ENCODE measurements around the gene RAB4A. TPM values are rescaled to one million over a fixed set of nuclear protein-coding genes. Genes with fewer than 3 reads are reported as not detected.

The RAB4A gene
- total and polyA plus RNA-seq, 2 experiments from 2014 or later, result 43.2 to 69.7 TPM

- no peak overlapping the region for H3K27ac ChIP-seq
- no peak for DNase-seq (ENCODE audit: low read depth in 1 of 2, low spot score in 1 of 2)
- no peak overlapping the region for H3K4me3 ChIP-seq
- TF ChIP-seq, protein P1, sequence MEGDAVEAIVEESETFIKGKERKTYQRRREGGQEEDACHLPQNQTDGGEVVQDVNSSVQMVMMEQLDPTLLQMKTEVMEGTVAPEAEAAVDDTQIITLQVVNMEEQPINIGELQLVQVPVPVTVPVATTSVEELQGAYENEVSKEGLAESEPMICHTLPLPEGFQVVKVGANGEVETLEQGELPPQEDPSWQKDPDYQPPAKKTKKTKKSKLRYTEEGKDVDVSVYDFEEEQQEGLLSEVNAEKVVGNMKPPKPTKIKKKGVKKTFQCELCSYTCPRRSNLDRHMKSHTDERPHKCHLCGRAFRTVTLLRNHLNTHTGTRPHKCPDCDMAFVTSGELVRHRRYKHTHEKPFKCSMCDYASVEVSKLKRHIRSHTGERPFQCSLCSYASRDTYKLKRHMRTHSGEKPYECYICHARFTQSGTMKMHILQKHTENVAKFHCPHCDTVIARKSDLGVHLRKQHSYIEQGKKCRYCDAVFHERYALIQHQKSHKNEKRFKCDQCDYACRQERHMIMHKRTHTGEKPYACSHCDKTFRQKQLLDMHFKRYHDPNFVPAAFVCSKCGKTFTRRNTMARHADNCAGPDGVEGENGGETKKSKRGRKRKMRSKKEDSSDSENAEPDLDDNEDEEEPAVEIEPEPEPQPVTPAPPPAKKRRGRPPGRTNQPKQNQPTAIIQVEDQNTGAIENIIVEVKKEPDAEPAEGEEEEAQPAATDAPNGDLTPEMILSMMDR (IDR thresholded peaks at IDR 0.05; ENCODE audit: low read depth, low read length), result no peak
- no peaks in the 10 kb centered on the region for H3K9me3 ChIP-seq (ENCODE audit: low read depth)
- H3K27me3 ChIP-seq, result no peaks in the 10 kb centered on the region
- no peaks in the 10 kb centered on the region for H3K36me3 ChIP-seq
- peaks cover 1% of the 10 kb centered on the region for H3K4me1 ChIP-seq (ENCODE audit: low read depth)
Measured at GRCh38 chr1:229266832-229267500, 3.9 kb upstream of the RAB4A start.

GRCh38 chr1:229268505-229268904 is 2.4 kb upstream of the RAB4A start:
- Histone ChIP-seq H3K4me3 (no peak overlapping the region), H3K36me3 (no peaks in the 10 kb centered on the region), H3K4me1 (ENCODE audit: low read depth) (peaks cover 14% of the 10 kb centered on the region), H3K27me3 (no peaks in the 10 kb centered on the region), H3K27ac (no peak overlapping the region), H3K9me3 (ENCODE audit: low read depth) (no peaks in the 10 kb centered on the region)
- no peak for DNase-seq (ENCODE audit: low read depth in 1 of 2, low spot score in 1 of 2)
- TF ChIP-seq, protein P1 (IDR thresholded peaks at IDR 0.05; ENCODE audit: low read depth, low read length), result no peak

DNA sequence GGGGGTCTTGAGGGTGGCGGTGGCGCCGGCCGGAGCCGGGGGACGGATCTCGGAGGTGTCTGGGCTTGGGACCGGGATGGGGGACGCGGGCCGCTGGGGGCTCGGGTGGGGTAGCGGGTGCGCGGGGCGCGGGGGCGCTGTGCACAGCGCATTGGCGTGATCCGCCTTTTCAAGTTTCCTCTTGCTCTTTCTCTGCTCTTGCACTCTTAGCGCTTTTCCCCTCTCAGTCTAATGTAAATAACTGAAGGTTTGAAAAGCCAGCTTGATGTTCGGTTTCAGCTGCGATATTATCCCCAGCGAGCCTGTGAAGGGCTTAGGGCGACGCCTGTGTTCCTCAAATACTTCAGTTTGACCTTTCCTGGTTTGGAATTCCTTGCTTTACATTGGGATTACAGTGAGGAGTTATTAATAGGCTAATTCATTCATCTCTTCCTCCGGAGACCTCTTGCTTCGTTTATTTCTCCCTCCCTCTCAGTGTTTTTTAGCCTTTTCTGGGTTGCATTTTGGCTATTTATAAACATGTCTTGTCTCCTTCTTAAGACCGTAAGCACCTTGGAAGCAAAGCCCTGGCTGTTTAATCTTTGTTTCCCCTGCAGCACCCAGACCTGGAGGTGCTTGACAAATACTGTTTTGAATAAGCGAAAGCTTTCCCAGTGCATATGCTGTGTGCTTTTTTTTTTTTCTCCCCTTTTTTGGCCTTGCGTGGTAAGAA is 693 bp downstream of the RAB4A start:
- Histone ChIP-seq H3K4me3 (peak overlapping the region; percentile 85), H3K27ac (peak overlapping the region; percentile 76), H3K36me3 (no peaks in the 10 kb centered on the region), H3K27me3 (no peaks in the 10 kb centered on the region), H3K9me3 (ENCODE audit: low read depth) (no peaks in the 10 kb centered on the region), H3K4me1 (ENCODE audit: low read depth) (peaks cover 14% of the 10 kb centered on the region)
- peak; percentile 38 to 60 for DNase-seq (ENCODE audit: low read depth in 1 of 2, low spot score in 1 of 2)
- TF ChIP-seq, protein P1 (IDR thresholded peaks at IDR 0.05; ENCODE audit: low read depth, low read length), result peak; percentile 10

DNA sequence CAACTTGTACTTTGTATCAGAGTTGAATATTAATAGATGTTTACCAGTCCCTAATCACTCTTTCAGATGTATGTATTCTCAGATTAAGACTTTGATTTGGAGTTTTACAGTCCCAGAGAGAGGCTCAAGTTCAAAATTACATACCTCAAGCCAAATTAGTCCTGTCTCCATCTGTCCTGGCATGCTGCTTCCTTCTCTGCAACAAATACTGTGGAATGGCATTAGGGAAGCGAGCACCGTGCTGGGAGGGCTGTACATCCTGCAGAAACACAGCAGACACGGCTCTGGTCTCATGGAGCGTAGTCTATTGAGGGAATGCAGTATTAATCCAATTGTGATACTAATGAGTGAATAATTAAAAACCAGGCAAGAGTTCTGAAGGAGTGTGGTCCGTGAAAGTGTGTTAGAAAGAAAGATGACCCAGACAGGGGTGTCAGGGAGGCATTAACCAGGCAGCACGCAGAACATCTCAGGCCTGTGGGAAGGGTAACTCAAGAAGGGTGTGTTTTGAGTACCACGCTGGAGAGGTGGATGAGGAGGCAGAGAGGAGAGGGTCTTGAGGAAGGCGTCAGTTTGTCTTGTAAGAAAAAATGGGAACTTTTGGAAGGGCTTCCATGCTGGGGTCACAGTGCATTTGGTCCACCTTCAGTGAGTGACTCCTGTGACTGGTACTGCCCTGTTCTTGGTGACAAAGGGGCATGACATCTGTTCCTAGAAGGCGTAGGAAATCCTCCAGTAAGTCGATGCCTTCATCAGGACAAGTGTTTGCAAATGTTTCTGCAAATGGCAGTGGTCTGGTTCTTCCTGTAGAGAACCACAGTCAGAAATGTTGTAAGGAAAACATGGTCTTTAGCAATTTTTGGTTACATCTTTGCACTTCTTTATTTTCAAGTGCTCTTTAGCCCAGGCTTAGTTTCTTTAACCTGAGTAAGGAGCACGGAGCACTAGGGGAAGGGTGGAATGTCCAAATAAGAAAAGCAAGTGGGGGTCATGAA is 1.6 kb downstream of the RAB4A start:
- Histone ChIP-seq H3K4me3 (peak overlapping the region; percentile 85), H3K4me1 (ENCODE audit: low read depth) (peaks cover 14% of the 10 kb centered on the region), H3K27me3 (no peaks in the 10 kb centered on the region), H3K9me3 (ENCODE audit: low read depth) (no peaks in the 10 kb centered on the region), H3K27ac (no peak overlapping the region), H3K36me3 (no peaks in the 10 kb centered on the region)
- TF ChIP-seq, protein P1 (IDR thresholded peaks at IDR 0.05; ENCODE audit: low read depth, low read length), result no peak
- no peak for DNase-seq (ENCODE audit: low read depth in 1 of 2, low spot score in 1 of 2)

DNA sequence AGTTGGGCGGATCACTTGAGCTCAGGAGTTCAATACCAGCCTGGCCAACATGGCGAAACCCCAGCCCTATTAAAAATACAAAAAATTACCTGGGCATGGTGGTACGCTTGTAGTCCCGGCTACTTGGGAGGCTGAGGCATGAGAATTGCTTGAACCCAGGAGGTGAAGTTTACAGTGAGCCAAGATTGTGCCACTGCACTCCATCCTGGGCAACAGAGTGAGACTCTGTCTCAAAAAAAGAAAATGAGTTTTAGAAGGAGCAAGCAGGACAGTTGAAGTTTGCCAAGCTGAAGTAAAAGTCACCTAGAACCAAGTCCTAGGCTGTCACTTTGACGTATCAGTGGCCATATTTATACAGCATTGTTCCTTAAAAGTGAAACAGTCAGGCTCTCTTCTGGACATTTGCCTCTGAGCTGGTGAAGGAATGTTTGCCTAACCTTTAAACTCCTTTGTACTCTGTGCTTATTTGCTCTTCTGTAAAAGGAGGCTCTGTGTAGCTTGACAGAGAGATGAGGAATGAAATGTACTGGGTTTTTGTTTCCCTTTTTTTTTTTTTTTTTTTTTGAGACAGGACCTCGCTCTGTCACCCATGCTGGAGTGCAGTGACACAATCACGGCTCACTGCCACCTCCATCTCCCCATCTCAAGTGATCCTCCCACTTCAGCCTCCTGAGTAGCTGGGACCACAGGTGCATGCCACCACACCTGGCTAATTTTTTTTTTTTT is 2.8 kb downstream of the RAB4A start:
- TF ChIP-seq, protein P1 (IDR thresholded peaks at IDR 0.05; ENCODE audit: low read depth, low read length), result no peak
- no peaks in the 10 kb centered on the region for H3K9me3 ChIP-seq (ENCODE audit: low read depth)
- DNase-seq (ENCODE audit: low read depth in 1 of 2, low spot score in 1 of 2), result peak in 1 of 2 donors; percentile 30

More for the DNA sequence above, 2.8 kb downstream of the RAB4A start:
- no peaks in the 10 kb centered on the region for H3K27me3 ChIP-seq
- no peaks in the 10 kb centered on the region for H3K36me3 ChIP-seq
- no peak overlapping the region for H3K27ac ChIP-seq
- peaks cover 14% of the 10 kb centered on the region for H3K4me1 ChIP-seq (ENCODE audit: low read depth)
- no peak overlapping the region for H3K4me3 ChIP-seq
